MM.1S (cell line): ENCODE data around the gene ASXL1.

Experiments
- DNase-seq: peaks from one replicate; pipeline ENCODE4 v3.0.0-alpha.2; 2015
- H2AFZ ChIP-seq: fragments of 300-600 bp; sonication (generic); 2 replicates; pipeline ENCODE4 v1.6.0; 2016; ENCODE audit warnings: antibody characterized with exemption, low read length
- H3F3A ChIP-seq: fragments of 300-600 bp; sonication (generic); 2 replicates; pipeline ENCODE4 v1.6.1; 2016; ENCODE audit warnings: mild to moderate bottlenecking, antibody characterized with exemption, low read length, moderate library complexity, mixed read lengths; ENCODE audit not compliant: insufficient read depth
- H3K27ac ChIP-seq: fragments of 300-600 bp; sonication (generic); 2 replicates; pipeline ENCODE4 v1.5.1; 2016; ENCODE audit warnings: mild to moderate bottlenecking, low read length
- H3K27me3 ChIP-seq: fragments of 300-600 bp; sonication (generic); replicated peaks from 2 replicates; pipeline ENCODE4 v1.6.0; 2016; ENCODE audit warnings: low read length; ENCODE audit not compliant: insufficient read depth
- H3K36me3 ChIP-seq: fragments of 300-600 bp; sonication (generic); replicated peaks from 2 replicates; pipeline ENCODE4 v1.6.1; 2016; ENCODE audit warnings: mild to moderate bottlenecking, low read length, mixed read lengths; ENCODE audit not compliant: insufficient read depth
- H3K4me1 ChIP-seq: fragments of 300-600 bp; sonication (generic); 2 replicates; pipeline ENCODE4 v1.6.1; 2016; ENCODE audit warnings: low read length, mixed read lengths
- H3K4me2 ChIP-seq: fragments of 300-600 bp; sonication (generic); 2 replicates; pipeline ENCODE4 v1.6.0; 2016; ENCODE audit warnings: low read depth, low read length
- H3K4me3 ChIP-seq: fragments of 300-600 bp; sonication (generic); 2 replicates; pipeline ENCODE4 v1.5.1; 2016; ENCODE audit warnings: low read length, mixed read lengths
- H3K79me2 ChIP-seq: fragments of 300-600 bp; sonication (generic); 2 replicates; pipeline ENCODE4 v1.6.1; 2016; ENCODE audit warnings: mixed run types, low read length, mixed read lengths
- H3K9ac ChIP-seq: fragments of 300-600 bp; sonication (generic); 2 replicates; pipeline ENCODE4 v1.6.1; 2016; ENCODE audit warnings: low read length, mixed read lengths
- H3K9me2 ChIP-seq: fragments of 300-600 bp; sonication (generic); replicated peaks from 2 replicates; pipeline ENCODE4 v1.6.1; 2016; ENCODE audit warnings: mild to moderate bottlenecking, low read length, mixed read lengths; ENCODE audit not compliant: insufficient read depth
- H3K9me3 ChIP-seq: fragments of 300-600 bp; sonication (generic); replicated peaks from 2 replicates; pipeline ENCODE4 v1.6.1; 2016; ENCODE audit warnings: mild to moderate bottlenecking, low read length, mixed read lengths; ENCODE audit not compliant: insufficient read depth
- H4K20me1 ChIP-seq: fragments of 300-600 bp; sonication (generic); 2 replicates; pipeline ENCODE4 v1.6.1; 2016; ENCODE audit warnings: mild to moderate bottlenecking, low read length, moderate library complexity, mixed read lengths; ENCODE audit not compliant: insufficient read depth
- EZH2 ChIP-seq: fragments of 300-600 bp; sonication (generic); optimal IDR thresholded peaks from 2 replicates; pipeline ENCODE3; 2017; ENCODE audit warnings: low read depth, mild to moderate bottlenecking, antibody characterized with exemption, low read length, mixed read lengths
- EZH2phosphoT487 ChIP-seq: fragments of 300-600 bp; sonication (generic); IDR thresholded peaks from 2 replicates; pipeline ENCODE4 v1.6.1; 2018; ENCODE audit warnings: antibody characterized with exemption, low read length
- TF ChIP-seq, protein P1 (sequence below): fragments of 300-600 bp; sonication (generic); IDR thresholded peaks from 2 replicates; pipeline ENCODE4 v1.5.1; 2016; ENCODE audit warnings: antibody characterized with exemption, low read length, mixed read lengths

The ASXL1 gene

DNA sequence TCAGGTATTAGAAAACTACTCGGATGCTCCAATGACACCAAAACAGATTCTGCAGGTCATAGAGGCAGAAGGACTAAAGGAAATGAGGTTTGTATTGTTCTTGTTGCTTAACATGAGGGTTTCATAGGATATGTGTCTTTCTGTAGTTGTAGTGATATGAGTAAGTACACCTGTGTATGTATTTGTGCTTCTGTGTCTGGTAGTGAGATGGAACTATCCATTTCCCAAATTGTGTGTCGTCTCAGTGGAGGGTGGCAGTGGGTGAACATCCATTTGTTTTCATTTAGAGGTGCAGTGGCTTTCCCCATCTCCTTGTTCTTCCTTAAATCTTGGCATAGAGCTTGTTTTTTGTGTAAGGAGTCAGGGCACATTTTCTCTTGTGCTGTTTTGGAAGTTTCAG, 8.2 kb downstream of the ASXL1 start:
- H3K27me3 ChIP-seq = no peaks in the 10 kb centered on the region
- no peaks in the 10 kb centered on the region for H3K9me3 ChIP-seq
- peaks cover 99% of the 10 kb centered on the region for H3K79me2 ChIP-seq
- peaks cover 38% of the 10 kb centered on the region for H4K20me1 ChIP-seq
- TF ChIP-seq, protein P1, sequence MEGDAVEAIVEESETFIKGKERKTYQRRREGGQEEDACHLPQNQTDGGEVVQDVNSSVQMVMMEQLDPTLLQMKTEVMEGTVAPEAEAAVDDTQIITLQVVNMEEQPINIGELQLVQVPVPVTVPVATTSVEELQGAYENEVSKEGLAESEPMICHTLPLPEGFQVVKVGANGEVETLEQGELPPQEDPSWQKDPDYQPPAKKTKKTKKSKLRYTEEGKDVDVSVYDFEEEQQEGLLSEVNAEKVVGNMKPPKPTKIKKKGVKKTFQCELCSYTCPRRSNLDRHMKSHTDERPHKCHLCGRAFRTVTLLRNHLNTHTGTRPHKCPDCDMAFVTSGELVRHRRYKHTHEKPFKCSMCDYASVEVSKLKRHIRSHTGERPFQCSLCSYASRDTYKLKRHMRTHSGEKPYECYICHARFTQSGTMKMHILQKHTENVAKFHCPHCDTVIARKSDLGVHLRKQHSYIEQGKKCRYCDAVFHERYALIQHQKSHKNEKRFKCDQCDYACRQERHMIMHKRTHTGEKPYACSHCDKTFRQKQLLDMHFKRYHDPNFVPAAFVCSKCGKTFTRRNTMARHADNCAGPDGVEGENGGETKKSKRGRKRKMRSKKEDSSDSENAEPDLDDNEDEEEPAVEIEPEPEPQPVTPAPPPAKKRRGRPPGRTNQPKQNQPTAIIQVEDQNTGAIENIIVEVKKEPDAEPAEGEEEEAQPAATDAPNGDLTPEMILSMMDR = no peak
- no peak for TF ChIP-seq EZH2phosphoT487
- TF ChIP-seq EZH2 = no peak
- no peak overlapping the region for H3K4me2 ChIP-seq
- H3K4me1 ChIP-seq = peaks cover 44% of the 10 kb centered on the region
- H3K27ac ChIP-seq = no peak overlapping the region
- H3K4me3 ChIP-seq = no peak overlapping the region
- H3K9ac ChIP-seq = no peak overlapping the region
- no peaks in the 10 kb centered on the region; the same call in 1 of the 2 replicates for H3K36me3 ChIP-seq
- H3K9me2 ChIP-seq = no peaks in the 10 kb centered on the region
- peaks cover 28% of the 10 kb centered on the region for H3F3A ChIP-seq
- DNase-seq = no peak
- no peak overlapping the region for H2AFZ ChIP-seq

DNA sequence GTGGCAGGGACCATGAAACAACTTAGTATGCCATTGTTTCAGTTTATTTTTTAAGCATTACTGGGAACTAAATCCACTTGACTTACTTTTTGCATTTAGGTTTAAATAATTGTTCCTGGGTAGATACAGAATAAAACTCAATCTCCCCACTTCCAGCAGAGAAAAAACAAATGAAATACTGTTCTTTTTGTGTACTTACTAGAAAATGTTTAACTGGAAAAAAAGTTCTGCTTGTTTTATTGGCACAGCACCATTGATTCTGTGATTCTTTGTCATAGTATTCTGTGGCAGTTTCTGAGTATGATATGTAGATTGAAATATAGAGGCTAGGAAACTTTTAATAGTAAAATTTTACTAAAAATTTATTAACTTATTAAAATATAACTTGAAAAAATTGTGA, 10.2 kb downstream of the ASXL1 start:
- Histone ChIP-seq H3K27ac (peak overlapping the region; percentile 27; the same call in 1 of the 2 replicates), H3K9me3 (no peaks in the 10 kb centered on the region), H2AFZ (no peak overlapping the region), H3K9me2 (no peaks in the 10 kb centered on the region), H3K4me1 (peaks cover 40% of the 10 kb centered on the region), H3K79me2 (peaks cover 98% of the 10 kb centered on the region), H3K4me3 (no peak overlapping the region), H3K9ac (no peak overlapping the region; the same call in 1 of the 2 replicates), H3K27me3 (no peaks in the 10 kb centered on the region), H3K36me3 (no peaks in the 10 kb centered on the region; the same call in 1 of the 2 replicates), H3F3A (peaks cover 27% of the 10 kb centered on the region), H3K4me2 (peak overlapping the region; percentile 83), H4K20me1 (peaks cover 30% of the 10 kb centered on the region; the same call in 1 of the 2 replicates)
- TF ChIP-seq, protein P1 = no peak
- TF ChIP-seq EZH2 (no peak), EZH2phosphoT487 (no peak)
- DNase-seq = no peak

DNA sequence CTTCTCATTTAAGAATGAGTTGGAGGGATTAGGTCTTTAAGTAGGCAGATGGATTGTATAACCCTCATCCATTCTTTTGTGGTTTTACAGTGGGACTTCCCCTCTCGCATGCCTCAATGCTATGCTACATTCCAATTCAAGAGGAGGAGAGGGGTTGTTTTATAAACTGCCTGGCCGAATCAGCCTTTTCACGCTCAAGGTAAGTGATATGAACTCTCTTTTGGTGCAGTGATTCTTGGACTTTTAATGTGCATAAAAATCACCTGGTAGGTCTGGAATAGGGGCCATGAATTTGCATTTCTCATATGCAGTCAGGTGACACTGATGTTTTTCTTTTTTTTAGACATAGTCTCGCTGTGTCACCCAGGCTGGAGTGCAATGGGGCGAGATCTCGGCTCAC, 10.8 kb downstream of the ASXL1 start:
- Histone ChIP-seq H3K4me2 (peak overlapping the region; percentile 83), H4K20me1 (peaks cover 24% of the 10 kb centered on the region; the same call in 1 of the 2 replicates), H3K9me2 (no peaks in the 10 kb centered on the region), H3K27ac (peak overlapping the region; percentile 63; the same call in 1 of the 2 replicates), H3K9ac (peak overlapping the region; percentile 22; the same call in 1 of the 2 replicates), H3F3A (peaks cover 25% of the 10 kb centered on the region), H3K36me3 (no peaks in the 10 kb centered on the region; the same call in 1 of the 2 replicates), H3K27me3 (no peaks in the 10 kb centered on the region), H3K9me3 (no peaks in the 10 kb centered on the region), H3K4me3 (peak overlapping the region; percentile 26), H3K79me2 (peaks cover 95% of the 10 kb centered on the region), H3K4me1 (peaks cover 40% of the 10 kb centered on the region), H2AFZ (peak overlapping the region; percentile 19; the same call in 1 of the 2 replicates)
- DNase-seq = peak; percentile 42
- TF ChIP-seq EZH2 (no peak), EZH2phosphoT487 (no peak)
- TF ChIP-seq, protein P1 = no peak
